H1 (cell line): ENCODE data around the gene HEBP1. TPM values are rescaled to one million over a fixed set of nuclear protein-coding genes. Genes with fewer than 3 reads are reported as not detected.

Experiments
- CTCF ChIA-PET: fragments of 300-600 bp; sonication (Branson Sonifier 250); formaldehyde crosslinking; loops from one replicate; lab custom pipeline; 2021; ENCODE audit not compliant: partially characterized antibody; lab: Charles Lee
- POLR2A ChIA-PET: fragments of 300-600 bp; sonication (Branson Sonifier 250); formaldehyde crosslinking; loops from one replicate; lab custom pipeline; 2021; ENCODE audit warnings: inconsistent platforms; ENCODE audit not compliant: partially characterized antibody; lab: Charles Lee
- DNase-seq, 2 experiments: peaks; one replicate each; pipeline versions ENCODE4 v3.0.0 to v3.0.0-alpha.2; 2010 to 2022; ENCODE audit warnings: low spot score in 2 of 2, low read depth in 1 of 2, mixed read lengths in 1 of 2
- FAIRE-seq: peaks from 2 replicates; lab custom pipeline; 2011; peaks lifted over from hg19 to GRCh38; lab: Jason Lieb, UNC
- H2AFZ ChIP-seq: 2 replicates; pipeline ENCODE4 v1.8.1; 2012; ENCODE audit warnings: low read length, inconsistent platforms
- H2AK5ac ChIP-seq: 2 replicates; pipeline ENCODE4 v1.6.1; 2013; ENCODE audit warnings: low read depth, low read length
- H2BK120ac ChIP-seq: replicated peaks from 2 replicates; pipeline ENCODE3; 2013; ENCODE audit warnings: low read depth, low read length, inconsistent platforms
- H2BK12ac ChIP-seq: 2 replicates; pipeline ENCODE4 v1.6.1; 2013; ENCODE audit warnings: low read depth, low read length
- H2BK15ac ChIP-seq: 2 replicates; pipeline ENCODE4 v1.6.1; 2013; ENCODE audit warnings: low read length
- H2BK20ac ChIP-seq: 2 replicates; pipeline ENCODE4 v1.6.1; 2013; ENCODE audit warnings: low read length
- H2BK5ac ChIP-seq: 2 replicates; pipeline ENCODE4 v1.6.1; 2013; ENCODE audit warnings: low read depth, low read length
- H3K14ac ChIP-seq: 2 replicates; pipeline ENCODE4 v1.6.1; 2013; ENCODE audit warnings: inconsistent platforms; ENCODE audit not compliant: insufficient read length
- H3K18ac ChIP-seq: 2 replicates; pipeline ENCODE4 v1.6.1; 2013; ENCODE audit warnings: low read length; ENCODE audit errors: extremely low read depth
- H3K23ac ChIP-seq: 2 replicates; pipeline ENCODE4 v1.6.1; 2013; ENCODE audit warnings: inconsistent platforms; ENCODE audit not compliant: insufficient read length
- H3K23me2 ChIP-seq: 2 replicates; pipeline ENCODE4 v1.6.1; 2013; ENCODE audit warnings: low read depth, low read length
- H3K27ac ChIP-seq: 2 replicates; pipeline ENCODE4 v1.6.1; 2011; ENCODE audit warnings: low read depth, low read length, inconsistent platforms
- H3K27me3 ChIP-seq, 4 experiments: replicated peaks in 1 of 4; 1 replicate in 1 of 4; 2 replicates in 3 of 4; pipeline versions ENCODE4 v1.6.1 to v1.8.1; 2011 to 2013; ENCODE audit warnings: low read length in 3 of 4, mild to moderate bottlenecking in 3 of 4, inconsistent platforms in 2 of 4, mixed read lengths in 2 of 4, moderate library complexity in 1 of 4; ENCODE audit not compliant: control insufficient read depth in 3 of 4, insufficient read depth in 3 of 4; ENCODE audit errors: extremely low read depth in 1 of 4
- H3K36me3 ChIP-seq, 4 experiments: 2 replicates each; pipeline versions ENCODE4 v1.6.1 to v1.8.1; 2011 to 2013; ENCODE audit warnings: mild to moderate bottlenecking in 4 of 4, low read length in 3 of 4, moderate library complexity in 2 of 4, control low read depth in 1 of 4, inconsistent platforms in 1 of 4; ENCODE audit not compliant: insufficient read depth in 4 of 4, control insufficient read depth in 2 of 4
- H3K4ac ChIP-seq: replicated peaks from 2 replicates; pipeline ENCODE3; 2013; ENCODE audit warnings: low read length, low read depth, mixed read lengths, inconsistent platforms; ENCODE audit not compliant: insufficient read length
- H3K4me1 ChIP-seq, 4 experiments: replicated peaks in 1 of 4; 1 replicate in 1 of 4; 2 replicates in 3 of 4; pipeline versions ENCODE4 v1.6.1 to v1.8.1; 2011 to 2013; ENCODE audit warnings: low read length in 3 of 4, inconsistent platforms in 2 of 4, mixed read lengths in 1 of 4; ENCODE audit not compliant: insufficient read depth in 4 of 4, control insufficient read depth in 3 of 4
- H3K4me2 ChIP-seq, 2 experiments: 2 replicates each; pipeline versions ENCODE4 v1.6.1 to v1.8.1; 2011 to 2013; ENCODE audit warnings: low read depth in 2 of 2, low read length in 2 of 2, control low read depth in 1 of 2, inconsistent platforms in 1 of 2, mild to moderate bottlenecking in 1 of 2; ENCODE audit not compliant: insufficient read depth in 1 of 2
- H3K4me3 ChIP-seq, 4 experiments: fragments of 200-600, 300-600 bp in 1 of 4; sonication (generic), shearing (Covaris generic), sonication (Bioruptor Twin) in 1 of 4; 2 replicates each; pipeline versions ENCODE4 v1.5.1 to v1.8.1; 2011 to 2016; ENCODE audit warnings: low read length in 4 of 4, low read depth in 3 of 4, control low read depth in 2 of 4, inconsistent platforms in 2 of 4, mild to moderate bottlenecking in 2 of 4, mixed read lengths in 1 of 4, moderate library complexity in 1 of 4; ENCODE audit not compliant: insufficient read depth in 2 of 4; ENCODE audit errors: extremely low read depth in 1 of 4
- H3K56ac ChIP-seq: replicated peaks from 2 replicates; pipeline ENCODE3; 2013; ENCODE audit warnings: low read depth, mild to moderate bottlenecking, mixed read lengths, low read length, inconsistent platforms; ENCODE audit not compliant: insufficient read length
- H3K79me1 ChIP-seq: 2 replicates; pipeline ENCODE4 v1.6.1; 2013; ENCODE audit warnings: low read depth, low read length, control low read depth
- H3K79me2 ChIP-seq, 2 experiments: 2 replicates each; pipeline versions ENCODE4 v1.6.1 to v1.8.1; 2012 to 2013; ENCODE audit warnings: low read length in 2 of 2, mild to moderate bottlenecking in 2 of 2, inconsistent platforms in 1 of 2; ENCODE audit not compliant: insufficient read depth in 2 of 2, control insufficient read depth in 1 of 2
- H3K9ac ChIP-seq, 4 experiments: replicated peaks in 1 of 4; 1 replicate in 1 of 4; 2 replicates in 3 of 4; pipeline versions ENCODE4 v1.6.1 to v1.8.1; 2011 to 2013; ENCODE audit warnings: low read depth in 3 of 4, low read length in 3 of 4, control low read depth in 2 of 4, mild to moderate bottlenecking in 2 of 4, moderate library complexity in 2 of 4, inconsistent platforms in 1 of 4; ENCODE audit errors: extremely low read depth in 1 of 4
- H3K9me3 ChIP-seq, 2 experiments: 2 replicates each; pipeline versions ENCODE4 v1.6.1 to v1.8.1; 2012 to 2013; ENCODE audit warnings: mild to moderate bottlenecking in 2 of 2, moderate library complexity in 2 of 2, control low read depth in 1 of 2, inconsistent platforms in 1 of 2, low read depth in 1 of 2, low read length in 1 of 2, mixed read lengths in 1 of 2; ENCODE audit not compliant: insufficient read depth in 2 of 2
- H4K20me1 ChIP-seq, 2 experiments: replicated peaks in 1 of 2; 2 replicates each; pipeline versions ENCODE3 to v1.8.1; 2011 to 2013; ENCODE audit warnings: inconsistent platforms in 2 of 2, low read length in 2 of 2, mild to moderate bottlenecking in 1 of 2; ENCODE audit not compliant: insufficient read depth in 2 of 2, control insufficient read depth in 1 of 2
- H4K5ac ChIP-seq: 2 replicates; pipeline ENCODE4 v1.6.1; 2013; ENCODE audit warnings: low read length, low read depth, mixed read lengths, inconsistent platforms; ENCODE audit not compliant: insufficient read length
- H4K8ac ChIP-seq: 2 replicates; pipeline ENCODE4 v1.8.0; 2013; ENCODE audit warnings: mild to moderate bottlenecking, moderate library complexity, low read length, inconsistent platforms; ENCODE audit not compliant: insufficient read depth; ENCODE audit errors: extremely low read depth
- H4K91ac ChIP-seq: replicated peaks from 2 replicates; pipeline ENCODE3; 2013; ENCODE audit warnings: low read length, mixed read lengths, inconsistent platforms; ENCODE audit not compliant: insufficient read length
- BACH1 ChIP-seq: IDR thresholded peaks from 2 replicates; pipeline ENCODE4 v1.6.1; 2012; ENCODE audit warnings: low read length, improper control_type of control experiment
- CEBPB ChIP-seq: IDR thresholded peaks from 2 replicates; pipeline ENCODE4 v1.6.1; 2012; ENCODE audit warnings: low read depth, low read length
- CREB1 ChIP-seq: IDR thresholded peaks from 2 replicates; pipeline ENCODE4 v1.6.1; 2012; ENCODE audit warnings: inconsistent platforms
- FOSL1 ChIP-seq: IDR thresholded peaks from 2 replicates; pipeline ENCODE4 v1.6.1; 2011; ENCODE audit warnings: mild to moderate bottlenecking, low read depth, low read length, moderate library complexity; ENCODE audit not compliant: insufficient read depth
- NRF1 ChIP-seq: IDR thresholded peaks from 2 replicates; pipeline ENCODE4 v1.6.1; 2011; ENCODE audit warnings: mild to moderate bottlenecking, low read depth, low read length, improper control_type of control experiment
- RBBP5 ChIP-seq: IDR thresholded peaks from 2 replicates; pipeline ENCODE4 v1.7.1; 2012; ENCODE audit warnings: low read depth, mild to moderate bottlenecking, inconsistent platforms, low read length, moderate library complexity, borderline replicate concordance
- SAP30 ChIP-seq: fragments of 300-600 bp; sonication (generic); IDR thresholded peaks from 2 replicates; pipeline ENCODE4 v1.7.1; 2012; ENCODE audit warnings: low read length, moderate library complexity, mild to moderate bottlenecking, inconsistent platforms; ENCODE audit not compliant: insufficient read depth, insufficient replicate concordance
- ZNF274 ChIP-seq: IDR thresholded peaks from 2 replicates; pipeline ENCODE4 v1.7.0; 2012; ENCODE audit warnings: low read length, borderline replicate concordance; ENCODE audit errors: extremely low read depth
- WGBS, 2 experiments: shearing (Covaris generic) in 1 of 2; methylation state at CpG; one replicate each; pipeline versions ENCODE4 v1.1.6 to v1.1.7; 2013 to 2015; ENCODE audit warnings: low lambda C conversion rate in 2 of 2, mixed read lengths in 2 of 2, inconsistent platforms in 1 of 2, low coverage in 1 of 2, missing lambda C conversion rate in 1 of 2; ENCODE audit not compliant: insufficient replicate concordance in 2 of 2, insufficient coverage in 1 of 2, insufficient read length in 1 of 2; ENCODE audit errors: extremely low coverage in 1 of 2, missing lambda C conversion rate in 1 of 2; 5-methylcytosine and 5-hydroxymethylcytosine counted together
- polyA plus RNA-seq, 7 experiments: library from polyadenylated mRNA; depleted of rRNA in 3 of 7; stranded (reverse) in 5 of 7; unstranded in 2 of 7; fragments of >200 nt in 5 of 7; fragments of 200-250 nt in 2 of 7; gene quantifications; 1 replicate in 5 of 7; 2 replicates in 1 of 7; 4 replicates in 1 of 7; pipeline versions ENCODE4 v1.2.1 to v1.2.3, GENCODE V29; 2011 to 2013; ENCODE audit warnings: missing spikeins in 2 of 7, mixed read lengths in 2 of 7
- total RNA-seq: library from RNA; stranded (reverse); fragmentation: NEBNext Ultra II Directional; extraction: Animal tissue kit (Norgen Biotek cat#: 25700); gene quantifications from 2 replicates; pipeline ENCODE4 v1.2.1, GENCODE V29; 2021
- TF ChIP-seq, protein P1 (sequence below): IDR thresholded peaks from 2 replicates; pipeline ENCODE4 v1.6.1; 2011; ENCODE audit warnings: low read length, improper control_type of control experiment

Gene HEBP1
- total and polyA plus RNA-seq, 2 of the 8 experiments (the other 6 are each of a cell fraction or from before 2014, with no cell fraction given) = 30.8 to 56.1 TPM

DNA sequence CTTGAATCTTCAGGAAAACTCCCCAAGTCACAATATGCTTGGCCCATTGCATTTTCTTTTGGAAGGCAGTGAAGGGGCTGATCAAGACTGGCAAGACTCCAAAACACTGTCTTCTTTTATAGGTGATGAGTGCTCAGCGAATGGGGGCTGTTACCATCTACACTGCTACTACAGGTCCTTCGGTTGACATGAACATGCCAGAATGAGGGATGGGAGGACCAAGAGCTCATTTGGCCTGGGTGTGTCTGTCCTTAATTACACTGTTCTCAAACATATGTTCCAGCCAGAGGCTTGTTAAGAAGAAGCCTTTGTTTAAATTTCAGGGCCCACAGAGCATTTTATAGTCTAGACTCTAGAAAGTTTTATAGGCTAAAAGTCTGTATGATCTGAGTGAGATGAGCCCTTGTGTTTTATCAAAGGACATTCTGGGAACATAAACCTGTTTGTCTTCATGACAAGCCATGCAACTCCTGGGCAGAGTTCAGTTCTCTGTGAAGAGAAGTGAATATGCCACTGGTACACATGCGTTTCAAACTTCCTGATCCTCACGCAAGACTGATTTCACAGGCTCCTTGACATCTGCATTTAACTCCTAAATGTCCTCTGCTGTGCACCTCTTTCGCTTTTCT, 39.4 kb upstream of the HEBP1 start:
- WGBS, 2 experiments = 88% methylated on average over 5 of the region's 5 CpGs; no CpG with 5 or more reads in 1 of the 2 experiments
- Histone ChIP-seq H3K27ac (no peak overlapping the region), H3K27me3 (no peaks in the 10 kb centered on the region)
- TF ChIP-seq RBBP5 = no peak
- TF ChIP-seq CEBPB = no peak
- TF ChIP-seq ZNF274 = no peak
- TF ChIP-seq BACH1 = no peak
- no peak for TF ChIP-seq FOSL1
- no peak for TF ChIP-seq SAP30
- no peak for TF ChIP-seq CREB1
- TF ChIP-seq NRF1 = no peak
- TF ChIP-seq, protein P1, sequence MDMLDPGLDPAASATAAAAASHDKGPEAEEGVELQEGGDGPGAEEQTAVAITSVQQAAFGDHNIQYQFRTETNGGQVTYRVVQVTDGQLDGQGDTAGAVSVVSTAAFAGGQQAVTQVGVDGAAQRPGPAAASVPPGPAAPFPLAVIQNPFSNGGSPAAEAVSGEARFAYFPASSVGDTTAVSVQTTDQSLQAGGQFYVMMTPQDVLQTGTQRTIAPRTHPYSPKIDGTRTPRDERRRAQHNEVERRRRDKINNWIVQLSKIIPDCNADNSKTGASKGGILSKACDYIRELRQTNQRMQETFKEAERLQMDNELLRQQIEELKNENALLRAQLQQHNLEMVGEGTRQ = no peak

More for the DNA sequence above, 39.4 kb upstream of the HEBP1 start:
- no peak overlapping the region for H2BK120ac ChIP-seq
- no peak overlapping the region for H2BK15ac ChIP-seq
- H2AK5ac ChIP-seq = no peak overlapping the region
- H2AFZ ChIP-seq = no peak overlapping the region
- ChIA-PET CTCF (interaction anchor here (0.6 to 2.2 kb wide), 7 partner anchors 11 to 171 kb away, joined by 3 to 7 read pairs (median 3); no protein-coding TSS in a partner anchor), POLR2A (no interaction called here)
- no peak overlapping the region for H3K56ac ChIP-seq
- no peak overlapping the region for H4K8ac ChIP-seq
- H4K20me1 ChIP-seq = no peaks in the 10 kb centered on the region
- no peak overlapping the region for H3K14ac ChIP-seq
- no peak overlapping the region for H2BK20ac ChIP-seq
- H3K79me1 ChIP-seq = no peaks in the 10 kb centered on the region
- no peak overlapping the region for H3K4ac ChIP-seq
- H3K4me2 ChIP-seq = no peak overlapping the region
- DNase-seq (no peak), FAIRE-seq (no peak)
- no peaks in the 10 kb centered on the region for H3K79me2 ChIP-seq
- H3K18ac ChIP-seq = no peak overlapping the region
- H4K91ac ChIP-seq = no peak overlapping the region
- H3K9me3 ChIP-seq = no peaks in the 10 kb centered on the region
- no peak overlapping the region for H3K23ac ChIP-seq
- no peak overlapping the region for H2BK12ac ChIP-seq
- H3K9ac ChIP-seq = no peak overlapping the region
- H3K23me2 ChIP-seq = peaks cover 5% of the 10 kb centered on the region
- no peaks in the 10 kb centered on the region for H3K36me3 ChIP-seq
- H3K4me3 ChIP-seq = no peak overlapping the region
- H3K4me1 ChIP-seq = peaks cover 0 to 2% (median 0%) of the 10 kb centered on the region in 4 experiments; a peak in 1 of 7 replicates
- no peak overlapping the region for H4K5ac ChIP-seq
- H2BK5ac ChIP-seq = no peak overlapping the region
